Stimulated activated CD4-positive, alpha-beta T cell treated with anti-CD3 and anti-CD28 coated beads, Interleukin-15, amount 100 ng/mL, for 48 hours (primary cell): ENCODE results near the gene EEF1AKMT3.
"Not testable (repeated sequence)": the region's sequence is repeated elsewhere in the genome, so short reads cannot be mapped to it uniquely, and the experiment has no call there.

ENCODE experiments used
- DNase-seq, 2 donors: peaks; one replicate each; pipeline ENCODE4 v3.0.0-alpha.2; 2020; ENCODE audit warnings: low read depth in 2 of 2

EEF1AKMT3 gene

DNA sequence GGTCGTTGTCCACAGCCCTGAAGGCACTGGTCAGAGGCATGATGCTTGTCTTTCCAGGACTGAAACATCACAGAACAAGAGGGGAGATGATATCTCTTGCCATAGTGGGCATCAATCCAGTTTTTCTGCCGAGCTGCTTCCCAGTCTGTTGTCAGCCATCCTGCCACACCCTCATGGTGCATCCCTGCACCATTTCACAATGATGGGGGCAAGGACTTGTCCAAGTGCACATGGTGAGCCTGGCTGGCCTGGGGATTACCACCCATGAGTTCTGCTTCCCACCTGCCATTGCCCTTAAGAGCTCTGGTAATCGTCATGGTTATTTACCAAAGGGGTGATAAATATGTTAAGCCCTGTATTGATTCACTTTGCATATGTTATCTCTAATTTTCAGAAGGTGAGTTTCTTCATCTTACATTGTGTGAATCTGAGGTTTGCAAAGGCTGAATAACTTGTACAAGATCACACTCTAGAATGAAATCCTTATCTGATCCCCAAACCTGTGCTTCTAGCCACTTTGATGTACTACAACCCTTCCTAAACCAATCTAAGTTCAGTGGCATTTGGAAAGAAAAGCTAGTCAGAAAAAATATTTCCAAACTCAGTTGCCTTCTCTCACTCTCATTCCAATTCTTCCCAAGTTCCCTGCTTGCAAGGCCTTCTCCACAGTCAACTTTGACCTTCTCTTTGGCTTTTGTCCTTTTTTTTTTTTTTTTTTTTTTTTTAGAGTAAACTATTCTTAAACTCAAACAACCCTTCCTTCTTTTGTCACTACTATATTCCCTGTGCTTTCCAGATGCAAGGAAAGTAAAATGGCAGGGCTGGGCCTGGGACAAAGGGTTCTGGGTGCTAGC lies 43.8 kb downstream of the EEF1AKMT3 start:
- no peak for DNase-seq

DNA sequence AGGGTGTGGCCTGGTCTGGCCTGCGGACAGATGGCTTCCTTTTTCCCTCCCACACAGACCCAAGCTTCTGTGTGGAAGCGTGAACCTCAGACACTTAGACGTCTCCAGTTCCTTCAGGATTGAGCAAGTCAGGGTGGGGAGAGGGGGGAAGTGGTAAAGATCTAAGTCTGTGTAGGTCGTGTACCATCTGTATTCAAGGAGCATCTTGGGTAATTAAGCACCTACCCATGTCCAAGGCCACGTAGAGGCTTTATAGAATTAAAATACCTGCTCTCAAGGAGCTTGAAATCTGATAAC lies 44.4 kb downstream of the EEF1AKMT3 start:
- DNase-seq = no peak

DNA sequence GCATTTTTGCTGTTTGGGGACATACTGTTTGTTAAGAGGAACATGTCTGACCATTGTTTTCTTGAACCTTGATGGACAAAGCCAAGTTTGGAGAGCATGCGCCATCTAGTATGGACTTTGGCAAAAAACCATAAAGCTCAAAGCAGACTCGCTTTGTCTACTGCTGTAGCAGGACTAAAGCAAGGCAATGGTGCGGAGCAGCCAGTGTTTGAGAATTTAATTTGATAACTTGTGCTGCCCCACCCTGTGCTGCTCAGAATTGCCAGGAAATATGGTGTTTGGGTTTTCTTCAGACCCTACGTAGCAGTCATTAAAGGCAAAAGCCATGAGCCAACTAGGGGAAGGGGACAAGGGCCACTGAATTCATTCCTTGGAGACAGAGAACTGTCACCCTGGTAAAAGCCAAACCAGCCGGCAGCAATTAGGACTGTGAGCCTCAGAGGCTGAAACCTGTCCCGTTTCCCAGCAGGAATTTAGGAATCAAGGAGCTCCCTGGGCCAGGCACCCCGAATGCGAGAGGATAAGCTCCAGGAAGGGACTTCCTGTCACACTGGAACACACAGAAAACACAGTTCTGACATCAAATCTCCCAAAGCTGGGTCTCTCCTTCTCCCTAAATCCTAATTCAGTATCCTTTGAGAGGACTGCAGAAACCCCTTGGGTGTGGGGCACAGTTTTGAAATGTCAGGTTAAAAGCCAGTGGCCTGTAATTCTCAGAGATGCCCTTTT lies 45.0 kb downstream of the EEF1AKMT3 start:
- DNase-seq = no peak

DNA sequence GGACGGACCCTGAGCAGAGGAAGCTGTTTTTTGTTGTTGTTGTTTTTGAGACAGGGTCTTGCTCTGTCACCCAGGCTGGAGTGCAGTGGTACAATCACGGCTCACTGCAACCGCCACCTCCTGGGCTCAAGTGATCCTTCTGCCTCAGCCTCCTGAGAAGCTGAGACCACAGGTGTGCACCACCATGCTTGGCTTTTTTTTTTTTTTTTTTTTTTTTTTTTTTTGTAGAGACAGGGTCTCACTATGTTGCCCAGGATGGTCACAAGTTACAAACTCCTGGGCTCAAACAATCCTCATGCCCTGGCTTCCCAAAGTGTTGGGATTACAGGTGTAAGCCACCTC lies 45.5 kb downstream of the EEF1AKMT3 start:
- DNase-seq = not testable (repeated sequence)

DNA sequence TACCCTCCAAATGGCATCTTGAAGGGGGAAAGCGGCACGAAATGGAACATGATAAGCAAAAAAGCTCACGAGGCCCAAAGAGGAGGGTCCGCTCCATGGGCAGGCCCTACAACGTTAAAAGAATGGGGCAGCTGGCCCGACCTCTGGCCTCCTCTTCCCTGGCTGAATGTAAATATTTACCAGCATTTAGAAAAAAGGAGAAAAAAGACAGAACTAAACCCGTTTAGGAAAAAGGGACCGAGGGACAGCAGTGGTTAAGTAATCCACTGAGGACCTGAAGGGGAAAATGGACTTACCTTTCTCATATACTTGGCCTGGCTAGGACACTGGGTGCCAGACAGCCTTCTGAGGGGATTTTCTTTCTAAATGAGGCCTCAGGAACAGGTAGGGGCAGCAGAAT lies 47.7 kb downstream of the EEF1AKMT3 start:
- not testable (repeated sequence) for DNase-seq

DNA sequence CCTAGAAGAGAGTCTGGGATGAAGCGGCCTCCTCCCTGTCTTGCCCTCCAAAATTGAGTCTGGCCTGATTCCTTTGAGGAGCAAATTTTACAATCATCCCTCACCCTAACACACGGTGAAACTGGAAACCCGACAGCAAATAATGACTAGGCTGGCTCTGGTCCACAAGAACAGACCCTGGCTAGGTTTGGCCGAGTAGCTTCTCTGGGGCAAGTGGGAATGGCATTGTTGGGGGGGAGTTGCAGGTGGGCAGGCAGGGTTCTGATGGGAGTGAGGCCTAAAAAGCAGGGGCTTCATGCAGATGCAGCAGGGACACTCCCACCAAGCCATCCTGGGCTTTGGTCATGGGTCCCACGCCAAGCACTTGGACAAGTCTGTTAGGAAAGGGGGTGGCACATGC lies 48.6 kb downstream of the EEF1AKMT3 start:
- DNase-seq = not testable (repeated sequence)

DNA sequence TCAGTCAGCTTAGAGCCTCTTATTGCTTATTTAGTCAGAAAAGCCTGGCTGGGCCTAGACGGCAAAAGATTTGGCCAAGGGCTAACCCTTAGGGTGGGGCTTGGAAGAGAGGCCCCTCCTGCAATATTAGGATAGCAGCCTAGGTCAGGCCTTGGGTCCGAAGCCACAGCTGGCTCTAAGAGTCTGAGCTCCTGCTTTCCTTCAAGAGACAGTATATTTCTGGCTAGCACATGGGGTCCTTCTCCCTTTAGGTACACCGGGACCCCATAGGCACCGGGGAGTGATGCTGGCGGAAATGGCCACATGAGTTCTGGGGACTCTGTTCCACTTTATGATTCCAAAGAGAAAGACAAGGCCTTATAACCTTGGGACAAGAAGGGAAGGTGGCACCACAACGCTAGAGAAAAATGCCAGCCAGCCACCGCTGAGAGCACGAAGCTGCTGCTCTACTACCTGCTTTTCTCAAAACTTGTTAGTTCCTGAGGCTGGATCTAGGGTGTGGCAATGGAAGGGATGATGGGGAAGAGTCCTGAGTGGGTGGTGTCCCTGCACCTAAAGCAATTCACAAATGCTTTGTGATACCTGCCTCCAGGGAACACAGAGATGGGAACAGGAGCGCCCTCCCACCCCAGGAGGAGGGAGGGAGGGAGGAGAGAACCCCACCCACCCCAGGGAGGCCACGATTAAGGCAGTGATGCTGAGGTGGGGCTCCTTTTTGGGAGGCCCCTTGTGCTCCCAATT lies 49.2 kb downstream of the EEF1AKMT3 start:
- no peak for DNase-seq

DNA sequence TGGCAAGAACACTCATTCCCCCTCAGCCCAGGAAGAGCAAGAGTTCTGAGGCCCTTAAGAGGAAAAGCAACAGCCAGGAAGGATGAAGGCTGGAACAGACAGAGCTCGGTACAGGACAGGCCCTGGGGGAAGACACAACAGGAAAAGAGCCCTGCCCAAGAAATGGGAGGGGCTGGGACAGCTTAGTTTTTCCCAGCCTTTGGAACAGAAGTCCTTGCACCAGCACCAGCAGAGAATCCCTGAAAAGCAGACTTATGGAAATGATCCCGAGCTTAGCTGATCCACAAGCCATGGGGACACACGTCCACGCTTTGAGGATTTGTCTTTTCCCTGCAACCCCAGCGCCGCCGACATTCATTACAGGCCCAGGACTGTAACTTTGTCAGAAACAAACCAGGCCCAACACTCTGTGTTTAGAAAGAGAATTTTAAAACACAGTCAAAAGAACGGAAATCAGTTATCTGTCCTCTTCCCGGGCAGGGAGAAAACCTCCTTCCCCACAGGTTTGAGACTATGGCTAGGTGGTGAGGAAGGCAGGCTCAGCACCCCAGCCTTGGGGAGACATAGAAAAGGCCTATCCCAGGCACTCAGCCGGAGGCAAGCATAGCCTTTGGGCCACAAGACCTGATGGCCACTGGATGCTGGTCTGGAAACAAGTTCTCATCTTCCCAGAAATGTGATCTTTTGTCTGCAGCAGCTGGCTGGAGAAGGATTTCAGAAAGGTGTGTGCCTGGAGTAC lies 50.1 kb downstream of the EEF1AKMT3 start:
- DNase-seq = no peak

DNA sequence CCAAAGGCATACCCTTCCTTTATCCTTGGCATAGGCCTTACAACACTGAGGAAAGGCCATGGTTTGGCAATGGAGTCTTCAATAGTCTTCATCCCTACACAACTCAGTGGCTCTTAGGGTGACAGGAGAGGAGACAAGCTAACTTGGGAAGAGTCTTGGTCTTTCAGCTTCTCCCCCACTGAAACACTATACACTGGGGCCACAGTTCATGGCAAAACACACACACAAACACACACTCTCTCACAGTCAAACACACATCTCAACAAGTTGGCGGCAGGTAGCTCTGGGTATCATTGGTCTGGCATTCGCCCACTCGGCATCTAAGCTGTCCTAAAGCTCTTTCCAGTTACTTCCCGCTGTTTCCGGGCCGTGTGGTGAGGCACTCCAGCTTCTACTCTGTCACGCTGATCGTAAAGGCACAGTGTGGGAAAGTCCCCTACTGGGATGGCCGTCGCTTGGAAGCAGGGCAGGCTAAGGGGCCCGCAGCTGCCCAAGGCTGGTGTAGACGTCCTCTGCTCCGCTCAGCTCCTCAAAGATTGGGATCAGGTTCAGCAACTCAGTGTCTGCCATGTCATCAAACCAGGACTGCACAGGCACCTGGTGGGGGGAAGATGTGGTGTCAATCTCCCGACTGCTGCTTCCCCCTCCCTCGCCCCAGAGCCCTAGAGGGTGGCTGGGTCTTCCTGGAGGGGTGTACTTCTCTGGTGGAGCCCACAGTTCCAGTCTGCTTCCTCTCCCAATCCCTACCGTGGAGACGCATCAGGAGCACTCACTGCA lies 50.9 kb downstream of the EEF1AKMT3 start:
- no peak for DNase-seq

DNA sequence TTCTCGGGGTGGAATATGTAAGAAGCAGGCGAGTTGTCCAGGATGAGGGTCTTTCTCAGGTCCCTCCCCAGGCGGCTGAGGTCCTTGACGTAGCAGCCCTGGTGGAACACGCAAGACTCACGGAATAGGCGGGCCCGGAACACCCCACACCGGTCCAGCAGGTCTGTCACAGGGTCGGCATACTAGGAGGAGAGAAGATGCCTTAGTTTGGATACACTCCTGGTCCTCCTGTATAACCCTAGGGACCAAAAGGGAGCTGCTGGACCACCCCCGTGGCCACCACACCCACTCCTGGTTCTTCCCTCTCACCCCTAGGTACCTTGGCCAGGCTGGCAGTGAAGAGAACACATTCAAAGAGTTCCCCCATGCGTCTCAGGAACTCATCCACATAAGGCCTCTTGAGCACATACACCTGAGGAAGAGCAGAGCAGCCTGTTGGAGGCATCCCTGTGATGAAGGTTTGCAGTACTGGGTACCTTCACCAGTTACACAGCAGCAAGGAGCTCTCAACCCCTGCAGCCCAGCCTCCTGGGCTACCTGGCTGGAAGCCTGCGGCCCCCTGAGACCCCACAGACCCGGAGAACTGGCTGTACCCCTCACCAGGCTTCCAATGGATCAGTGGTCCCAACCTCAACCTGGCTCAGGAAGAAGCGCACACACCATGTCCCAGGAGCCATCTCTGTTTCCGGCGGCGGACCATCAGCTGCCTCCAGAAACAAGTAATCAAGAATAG lies 51.7 kb downstream of the EEF1AKMT3 start:
- no peak for DNase-seq

DNA sequence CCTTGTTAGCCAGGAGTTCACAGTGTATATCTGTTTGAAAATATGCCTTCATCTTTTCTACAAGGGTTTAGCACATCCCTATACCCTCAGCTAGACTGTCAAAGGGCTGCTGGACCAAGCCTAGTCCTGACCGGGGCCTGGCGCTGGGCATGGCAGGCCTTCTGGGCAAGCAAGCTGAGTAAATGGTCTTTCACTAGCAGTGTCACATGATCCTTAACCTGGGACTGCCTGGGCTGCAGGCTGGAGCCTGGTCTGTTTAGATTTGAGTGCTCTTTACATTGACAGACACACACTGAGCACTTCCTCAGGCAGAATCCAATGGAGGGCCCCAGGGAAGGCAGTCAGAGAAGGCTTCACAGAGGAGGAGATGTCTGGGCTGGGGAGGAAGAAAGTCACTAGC lies 53.0 kb downstream of the EEF1AKMT3 start:
- DNase-seq = no peak

DNA sequence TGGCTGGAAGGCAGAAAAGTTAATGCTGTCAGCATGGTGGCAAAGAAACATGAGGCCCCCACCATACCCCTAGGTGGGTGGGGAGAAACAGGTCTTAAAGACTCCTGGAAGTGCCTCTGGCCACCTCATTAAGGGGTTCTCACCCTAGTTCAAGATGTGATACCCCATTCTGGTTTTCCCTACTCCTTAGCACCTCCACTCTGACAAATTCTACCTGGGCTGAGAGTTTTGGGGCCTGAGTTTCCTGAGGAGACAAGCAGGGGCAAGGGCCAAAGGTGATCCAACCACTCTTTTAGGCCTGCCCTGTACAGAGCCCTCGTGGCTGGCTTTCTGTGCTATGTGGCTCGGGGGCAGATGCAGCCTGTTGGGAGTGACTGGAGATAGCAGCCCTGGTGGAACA lies 54.0 kb downstream of the EEF1AKMT3 start:
- no peak for DNase-seq

DNA sequence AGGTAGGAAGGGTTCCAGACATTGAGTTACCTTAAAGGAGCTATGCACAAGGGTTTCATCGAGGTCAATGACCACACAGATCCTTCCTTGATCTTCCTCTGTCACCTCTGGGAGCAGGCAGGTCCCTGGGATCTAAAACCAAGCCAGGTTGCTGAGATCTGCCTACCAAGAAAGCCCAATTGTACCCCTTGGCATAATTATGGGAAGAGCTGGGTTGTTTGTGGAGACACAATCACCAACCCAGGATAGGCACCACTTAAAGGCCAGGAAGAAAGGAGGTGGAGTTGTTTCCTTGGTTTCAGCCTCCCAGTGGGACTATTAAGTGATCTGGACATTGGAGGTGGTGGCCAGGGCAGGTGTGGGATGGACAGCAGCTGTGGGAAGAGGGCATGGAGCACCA lies 54.6 kb downstream of the EEF1AKMT3 start:
- no peak for DNase-seq

DNA sequence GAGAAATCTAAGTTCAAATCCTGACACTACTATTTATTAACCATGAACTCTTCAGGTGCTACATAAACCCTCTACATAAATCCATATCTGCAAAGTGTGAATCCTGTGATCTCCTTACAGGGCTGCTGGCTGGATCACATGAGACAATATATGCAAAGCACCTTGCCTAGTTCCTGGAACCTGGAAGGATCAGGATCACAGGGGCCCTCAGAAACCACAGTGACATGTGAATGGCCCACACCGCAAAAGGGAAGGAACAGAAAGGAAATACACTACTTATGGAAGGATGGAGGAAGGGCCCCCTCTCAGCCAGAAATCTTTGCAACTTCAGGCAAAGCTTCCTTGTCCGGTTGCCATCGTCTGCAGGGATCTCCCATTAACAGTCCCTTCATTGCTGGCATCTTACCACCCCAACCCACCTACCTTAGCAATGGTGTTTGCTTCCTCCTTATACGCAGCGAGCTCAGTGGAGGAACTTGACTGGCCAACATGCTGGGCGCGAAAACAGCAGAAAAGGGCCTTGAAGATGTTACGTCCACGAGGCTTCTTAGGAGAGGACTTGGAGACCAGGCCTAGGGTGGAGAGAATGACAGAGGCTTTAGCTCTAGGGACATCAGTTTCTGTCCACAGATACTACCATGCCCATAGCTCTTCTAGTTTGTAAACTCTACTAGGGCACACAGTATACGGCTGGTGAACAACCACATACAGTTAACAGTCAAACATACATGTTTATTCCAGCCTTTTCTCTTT lies 56.8 kb downstream of the EEF1AKMT3 start:
- DNase-seq = no peak

DNA sequence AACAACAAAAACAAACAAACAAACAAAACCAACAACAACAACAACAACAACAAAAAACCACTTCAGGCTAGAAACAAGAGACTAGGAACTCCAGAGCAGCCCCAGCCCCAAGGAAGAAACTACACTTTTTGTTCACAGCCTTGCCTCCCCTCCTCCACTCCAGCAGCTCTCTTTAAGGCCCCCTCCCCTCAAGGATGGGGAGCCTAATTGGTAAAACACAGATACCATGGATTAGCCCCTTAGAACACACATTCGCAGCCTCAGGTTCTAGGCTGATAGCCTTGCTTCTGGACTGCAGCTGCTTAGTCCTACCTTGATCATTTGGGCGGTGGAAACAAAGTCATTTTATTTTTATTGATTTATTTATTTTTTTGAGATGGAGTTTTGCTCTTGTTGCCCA lies 58.0 kb downstream of the EEF1AKMT3 start:
- no peak for DNase-seq
